SHP77 treated with DMSO at 0.1 percent for 48 hours (cell line): ENCODE measurements around the gene SHQ1.
"Not testable (repeated sequence)": the region's sequence is repeated elsewhere in the genome, so short reads cannot be mapped to it uniquely, and the experiment has no call there.

Experiments
- DNase-seq: peaks from one replicate; lab custom pipeline; 2025; lab: John Stamatoyannopoulos, UW

The SHQ1 gene

GRCh38 chr3:72748659-72749058, 99.6 kb downstream of the SHQ1 start:
- no peak for DNase-seq

- DNase-seq, result no peak
Observed at GRCh38 chr3:72746430-72747411, 101.5 kb downstream of the SHQ1 start.

GRCh38 chr3:72745146-72745999, 102.9 kb downstream of the SHQ1 start:
- no peak for DNase-seq

DNA sequence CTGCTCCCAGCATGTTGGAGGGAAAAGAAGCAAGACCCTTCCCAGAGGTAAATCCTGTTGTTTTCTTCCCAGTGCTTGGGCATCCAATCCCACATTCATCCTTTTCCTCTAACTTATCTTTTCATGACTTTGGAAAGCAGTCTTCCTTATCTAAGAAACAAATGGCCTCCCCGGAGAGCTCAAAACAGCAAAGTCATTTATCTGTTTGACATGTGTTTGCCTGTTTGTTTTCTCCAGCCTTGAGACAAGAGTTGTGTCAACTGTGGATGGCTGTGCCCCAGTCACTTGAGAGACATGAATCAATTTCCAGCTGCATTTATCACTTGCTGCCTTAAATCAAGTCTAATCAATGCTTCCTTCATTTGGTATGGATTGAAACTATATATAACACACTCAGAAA, 103.9 kb downstream of the SHQ1 start:
- DNase-seq, result no peak

GRCh38 chr3:72739531-72740466, 108.4 kb downstream of the SHQ1 start:
- peak; percentile 14 for DNase-seq

DNA sequence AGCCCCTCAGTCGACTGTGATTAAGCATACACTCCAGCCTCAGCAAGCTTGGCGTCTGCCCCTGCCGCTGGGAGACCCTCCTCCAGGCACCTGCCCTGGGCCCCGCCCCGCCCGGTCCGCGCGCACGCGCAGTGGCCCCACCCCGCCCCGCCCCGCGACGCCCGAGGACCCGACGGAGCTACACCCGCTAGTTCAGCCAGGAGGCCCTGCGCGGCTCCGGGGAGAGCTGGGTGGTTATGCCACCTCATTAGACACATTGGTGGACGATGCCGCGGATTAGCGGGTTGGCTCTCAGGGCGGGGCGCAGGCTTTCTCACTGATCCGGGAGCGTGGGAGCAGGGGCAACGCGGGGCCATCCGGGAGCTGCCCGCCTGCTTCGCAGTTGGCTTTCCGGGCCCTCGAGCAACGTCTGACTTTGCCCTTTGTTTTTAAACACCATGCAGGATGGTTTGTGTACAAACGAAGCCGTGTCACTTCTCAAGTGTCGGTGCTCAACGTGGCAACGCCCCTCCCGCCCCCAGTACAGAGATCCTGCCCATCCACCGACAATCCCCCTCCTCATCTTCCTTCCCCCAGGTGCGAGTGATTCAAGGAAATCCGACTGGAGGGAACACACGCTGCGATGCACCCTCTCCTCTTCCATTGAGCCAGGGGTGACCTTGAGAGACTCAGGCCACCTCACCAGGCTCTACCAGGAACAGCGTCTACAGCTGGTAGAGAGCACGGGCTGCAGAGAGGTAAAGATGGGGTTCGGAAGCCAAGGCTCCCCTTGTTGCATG, 109.3 kb downstream of the SHQ1 start:
- peak; percentile 50 for DNase-seq

DNA sequence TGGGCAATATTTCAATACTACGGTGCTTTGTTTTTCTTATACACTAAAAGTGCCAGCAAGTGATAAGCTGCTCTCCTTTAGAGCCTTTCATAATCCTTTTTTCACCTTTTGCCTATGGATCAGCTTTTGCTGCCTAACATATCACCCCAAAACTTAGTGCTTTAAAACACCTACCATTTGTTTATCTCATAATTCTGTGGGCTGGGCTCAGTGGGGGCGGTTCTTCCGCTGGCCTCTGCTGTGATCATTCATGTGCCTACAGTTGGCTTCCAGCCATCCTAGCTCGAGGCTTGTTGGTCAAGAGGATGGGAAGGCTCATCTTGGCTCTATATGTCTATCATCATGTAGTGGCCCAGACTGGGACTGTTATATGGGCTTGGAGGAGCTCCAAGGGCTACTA, 113.2 kb downstream of the SHQ1 start:
- DNase-seq, result not testable (repeated sequence)

DNA sequence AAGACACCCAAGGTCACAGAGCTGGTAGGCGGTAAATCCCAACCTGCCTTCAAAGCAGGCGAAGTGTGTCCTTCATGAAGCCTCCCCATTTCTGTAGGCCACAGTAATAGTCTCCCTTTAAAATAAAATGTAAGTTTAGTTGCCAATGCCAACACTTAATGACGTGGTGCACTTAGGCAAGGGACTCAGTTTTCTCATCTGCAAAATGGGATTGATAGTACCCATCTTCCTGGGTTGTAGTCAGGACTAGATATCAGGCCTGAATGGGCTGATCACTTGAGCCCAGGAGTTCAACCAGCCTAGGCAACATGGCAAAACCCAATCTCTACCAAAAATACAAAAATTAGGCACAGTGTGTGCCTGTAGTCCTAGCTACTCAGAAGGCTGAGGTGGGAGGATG, 114.6 kb downstream of the SHQ1 start:
- DNase-seq, result no peak

- not testable (repeated sequence) for DNase-seq
Observed at GRCh38 chr3:72732666-72733345, 115.4 kb downstream of the SHQ1 start.

- no peak for DNase-seq
Observed at GRCh38 chr3:72728958-72729467, 119.2 kb downstream of the SHQ1 start.

DNA sequence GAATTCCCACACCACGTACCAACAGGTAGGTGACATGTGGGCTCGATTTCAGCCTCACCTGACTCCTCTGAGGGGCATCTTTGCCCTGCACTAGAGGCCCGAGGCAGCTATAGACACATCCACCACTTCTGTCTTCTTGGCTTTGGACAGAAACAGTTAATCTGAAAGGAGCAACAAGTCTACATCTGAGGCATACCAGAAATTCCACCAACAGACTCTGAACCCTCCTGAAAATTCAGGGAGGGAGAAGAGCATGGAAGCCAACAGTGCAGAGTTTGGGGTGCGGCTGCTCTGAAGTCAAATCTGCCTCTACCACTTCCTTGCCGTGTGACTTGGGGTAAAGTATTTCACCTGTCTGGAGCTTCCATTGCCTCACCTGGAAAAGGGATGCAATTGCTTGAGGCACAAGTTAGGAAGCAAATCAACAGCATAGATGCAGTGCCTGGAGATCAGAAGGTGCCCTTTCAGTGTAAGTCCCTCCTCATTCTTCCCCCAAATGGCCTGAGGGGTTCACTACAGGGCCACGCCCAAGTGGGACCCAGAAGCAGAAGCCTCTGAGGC, 119.8 kb downstream of the SHQ1 start:
- no peak for DNase-seq

DNA sequence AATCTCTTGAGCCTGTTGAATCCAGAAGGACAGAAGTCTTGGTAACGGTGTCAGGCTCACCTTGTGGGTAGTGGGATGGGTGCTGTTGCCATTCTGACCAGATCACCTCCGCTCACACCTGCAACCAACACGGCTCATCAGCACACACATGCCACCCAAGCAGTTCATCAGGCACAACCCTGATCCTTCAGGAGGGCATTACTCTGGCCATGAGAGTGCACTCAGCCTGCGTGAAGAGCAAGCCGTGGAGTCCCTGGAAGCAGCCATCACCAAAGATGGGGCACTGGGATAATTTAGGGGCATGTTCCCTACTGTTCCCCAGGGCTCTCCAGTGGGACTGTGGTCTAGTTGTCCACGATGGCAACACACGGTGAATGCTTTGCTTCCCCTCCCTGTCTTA, 120.5 kb downstream of the SHQ1 start:
- no peak for DNase-seq

DNA sequence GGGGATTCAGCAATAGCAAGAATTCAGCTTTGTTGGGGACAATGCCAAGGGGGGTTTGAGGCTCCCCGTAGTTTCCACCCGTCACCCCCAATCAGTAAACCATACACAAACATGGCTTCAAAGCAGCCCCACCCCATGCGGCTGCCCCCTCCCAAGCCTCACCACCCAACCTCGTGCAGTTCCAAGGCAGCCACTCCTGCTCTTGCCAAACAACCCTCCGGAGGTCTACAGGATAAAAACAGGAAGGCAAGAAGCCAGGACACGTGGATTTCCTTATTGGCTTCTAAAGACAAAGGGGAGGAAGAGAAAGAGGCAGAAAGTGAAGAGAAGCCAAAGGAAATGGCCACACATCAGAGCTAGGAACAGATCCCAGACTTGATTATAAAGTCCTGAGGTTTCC, 121.1 kb downstream of the SHQ1 start:
- no peak for DNase-seq

- DNase-seq, result no peak
Observed at GRCh38 chr3:72725229-72725628, 123.0 kb downstream of the SHQ1 start.

DNA sequence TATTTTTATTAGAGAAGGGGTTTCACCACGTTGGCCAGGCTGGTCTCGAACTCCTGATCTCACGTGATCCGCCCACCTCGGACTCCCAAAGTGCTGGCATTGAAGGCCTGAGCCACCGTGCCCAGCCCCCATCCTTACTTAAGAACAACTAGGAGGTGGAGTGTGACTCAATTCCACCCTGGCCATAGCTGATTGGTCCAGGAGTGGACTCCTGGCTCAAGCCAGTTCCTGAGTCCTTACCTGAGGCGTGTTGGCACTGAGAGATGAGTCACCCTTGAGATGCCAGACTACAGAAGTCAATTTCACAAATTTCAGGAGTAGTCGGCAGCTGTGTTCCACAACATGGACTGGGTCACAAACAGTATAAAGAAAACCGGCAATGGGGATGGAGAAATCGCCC, 124.2 kb downstream of the SHQ1 start:
- no peak for DNase-seq

- no peak for DNase-seq
Observed at GRCh38 chr3:72722930-72723726, 125.1 kb downstream of the SHQ1 start.

GRCh38 chr3:72721683-72722381, 126.4 kb downstream of the SHQ1 start:
- DNase-seq, result no peak

GRCh38 chr3:72720566-72720965, 127.7 kb downstream of the SHQ1 start:
- no peak for DNase-seq
